GM12872 (cell line): Measurements from ENCODE around the gene GJE1.

Experiments
- CTCF ChIP-seq: IDR thresholded peaks from 3 replicates; pipeline ENCODE4 v1.5.1; 2011; ENCODE audit warnings: low read depth, mild to moderate bottlenecking, low read length, moderate library complexity; ENCODE audit not compliant: insufficient read depth

GJE1 gene

GRCh38 chr6:142155091-142155490 is 22.4 kb downstream of the GJE1 start:
- TF ChIP-seq CTCF, result no peak

GRCh38 chr6:142155895-142156757 is 23.4 kb downstream of the GJE1 start:
- TF ChIP-seq CTCF, result peak; percentile 15; the same call in 1 of the 3 replicates

- TF ChIP-seq CTCF, result no peak
These were observed 30.1 kb downstream of the GJE1 start for GRCh38 chr6:142162780-142163179.

GRCh38 chr6:142165227-142165626 is 32.5 kb downstream of the GJE1 start:
- no peak for TF ChIP-seq CTCF

GRCh38 chr6:142167071-142167470 is 34.3 kb downstream of the GJE1 start:
- no peak for TF ChIP-seq CTCF

GRCh38 chr6:142167486-142167885 is 34.8 kb downstream of the GJE1 start:
- TF ChIP-seq CTCF, result no peak

DNA sequence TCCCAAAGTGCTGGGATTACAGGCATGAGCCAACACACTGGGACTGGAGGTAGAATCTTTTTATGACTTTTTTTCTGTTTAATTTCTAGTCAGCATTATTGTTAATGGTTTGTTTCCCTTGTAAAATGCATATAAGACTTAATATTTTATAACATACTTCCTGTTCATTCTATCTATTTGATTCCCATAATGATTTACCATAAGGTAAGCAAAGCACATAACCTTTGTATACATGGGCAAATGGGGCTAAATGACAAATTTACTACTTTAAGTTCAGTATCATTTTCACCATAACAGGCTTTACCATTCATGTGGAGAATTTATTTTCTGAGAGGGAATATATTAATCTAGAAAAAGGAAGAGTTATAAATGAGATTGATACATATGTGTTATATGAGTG is 38.6 kb downstream of the GJE1 start:
- no peak for TF ChIP-seq CTCF
